Vagina (tissue), 2 donors: Measurements from ENCODE around the gene SYNJ1. TPM values are rescaled to one million over a fixed set of nuclear protein-coding genes. Genes with fewer than 3 reads are reported as not detected.

ENCODE experiments used
- DNase-seq, 2 donors: peaks; one replicate each; pipeline ENCODE4 v3.0.0-alpha.2; 2017; ENCODE audit errors: extremely low spot score in 2 of 2
- H3K27ac ChIP-seq: fragments of 200-600 bp; sonication (generic); one replicate; pipeline ENCODE4 v1.5.1; 2019
- H3K27me3 ChIP-seq: fragments of 200-600 bp; sonication (generic); one replicate; pipeline ENCODE4 v1.5.1; 2019
- H3K36me3 ChIP-seq, 2 donors: fragments of 200-600 bp; sonication (generic); one replicate each; pipeline ENCODE4 v1.5.1; 2017 to 2019
- H3K4me1 ChIP-seq: fragments of 200-600 bp; sonication (generic); one replicate; pipeline ENCODE4 v1.5.1; 2019
- H3K4me3 ChIP-seq, 2 donors: fragments of 200-600 bp; sonication (generic); 1 replicate in 1 of 2; 2 replicates in 1 of 2; pipeline ENCODE4 v1.5.1; 2016 to 2019
- H3K9me3 ChIP-seq: fragments of 200-600 bp; sonication (generic); one replicate; pipeline ENCODE4 v1.5.1; 2019
- CTCF ChIP-seq, 3 experiments: fragments of 450-650 bp in 2 of 3; fragments of 200-600 bp in 1 of 3; sonication (generic) in 1 of 3; IDR thresholded peaks; one replicate each; pipeline ENCODE4 v1.5.1; 2017 to 2019; ENCODE audit warnings: antibody characterized with exemption in 3 of 3, mild to moderate bottlenecking in 2 of 3, moderate library complexity in 2 of 3
- POLR2A ChIP-seq, 2 donors: fragments of 450-650 bp; IDR thresholded peaks; one replicate each; pipeline ENCODE4 v1.6.1; 2017; ENCODE audit warnings: antibody characterized with exemption in 2 of 2, mild to moderate bottlenecking in 2 of 2, moderate library complexity in 2 of 2
- POLR2AphosphoS5 ChIP-seq, 2 donors: sonication (generic); formaldehyde crosslinking; IDR thresholded peaks; one replicate each; pipeline ENCODE4 v1.9.0; 2017; ENCODE audit warnings: antibody characterized with exemption in 2 of 2, mild to moderate bottlenecking in 2 of 2, low read depth in 1 of 2; ENCODE audit not compliant: insufficient read depth in 1 of 2
- intact Hi-C: fragments of 100-400 bp; cut with DNase I; formaldehyde crosslinking; loops from one replicate; pipeline ENCODE4 v1.15.1; 2023
- total RNA-seq: library from RNA; depleted of rRNA; stranded (reverse); fragments of >200 nt; gene quantifications from one replicate; pipeline ENCODE4 v1.2.3, GENCODE V29; 2016

Gene SYNJ1
- total RNA-seq, 1 donor from 2014 or later: 22.8 TPM

GRCh38 chr21:32581732-32582131 is 146.1 kb downstream of the SYNJ1 start:
- intact Hi-C loops: no loop called here
- H3K9me3 ChIP-seq: no peaks in the 10 kb centered on the region
- no peaks in the 10 kb centered on the region for H3K27me3 ChIP-seq
- no peak for TF ChIP-seq POLR2AphosphoS5 (IDR thresholded peaks at IDR 0.05; ENCODE audit: insufficient read depth in 1 of 2, low read depth in 1 of 2)
- TF ChIP-seq CTCF (IDR thresholded peaks at IDR 0.05): no peak
- TF ChIP-seq POLR2A (IDR thresholded peaks at IDR 0.05): no peak
- H3K4me1 ChIP-seq: no peaks in the 10 kb centered on the region
- no peak for DNase-seq
- no peaks in the 10 kb centered on the region for H3K36me3 ChIP-seq
- no peak overlapping the region for H3K27ac ChIP-seq
- H3K4me3 ChIP-seq: no peak overlapping the region

GRCh38 chr21:32580949-32581348 is 146.9 kb downstream of the SYNJ1 start:
- no peak overlapping the region for H3K4me3 ChIP-seq
- no peaks in the 10 kb centered on the region for H3K36me3 ChIP-seq
- H3K4me1 ChIP-seq: no peaks in the 10 kb centered on the region
- no peak overlapping the region for H3K27ac ChIP-seq
- intact Hi-C loops: no loop called here
- DNase-seq: no peak
- H3K9me3 ChIP-seq: no peaks in the 10 kb centered on the region
- H3K27me3 ChIP-seq: no peaks in the 10 kb centered on the region
- TF ChIP-seq CTCF (IDR thresholded peaks at IDR 0.05) (no peak), POLR2AphosphoS5 (IDR thresholded peaks at IDR 0.05; ENCODE audit: insufficient read depth in 1 of 2, low read depth in 1 of 2) (no peak), POLR2A (IDR thresholded peaks at IDR 0.05) (no peak)

Other genes with a start within 250 kb of the SYNJ1 start
- gene TCP10L, start 142.5 kb downstream of the SYNJ1 start, total RNA-seq: not detected
- gene CFAP298, start 115.6 kb downstream of the SYNJ1 start, total RNA-seq: 22.1 TPM
- 55.0 TPM for gene PAXBP1, start 43.7 kb upstream of the SYNJ1 start, total RNA-seq